Activated T-helper 1 cell treated with Interleukin-2 at 50 U/mL for 16 hours (primary cell): ENCODE measurements around the gene SLC49A3.
"Not testable (repeated sequence)": the region's sequence is repeated elsewhere in the genome, so short reads cannot be mapped to it uniquely, and the experiment has no call there.

Experiments used
- DNase-seq: peaks from one replicate; pipeline ENCODE4 v3.0.0-alpha.2; 2020; ENCODE audit warnings: low read depth

Gene SLC49A3

DNA sequence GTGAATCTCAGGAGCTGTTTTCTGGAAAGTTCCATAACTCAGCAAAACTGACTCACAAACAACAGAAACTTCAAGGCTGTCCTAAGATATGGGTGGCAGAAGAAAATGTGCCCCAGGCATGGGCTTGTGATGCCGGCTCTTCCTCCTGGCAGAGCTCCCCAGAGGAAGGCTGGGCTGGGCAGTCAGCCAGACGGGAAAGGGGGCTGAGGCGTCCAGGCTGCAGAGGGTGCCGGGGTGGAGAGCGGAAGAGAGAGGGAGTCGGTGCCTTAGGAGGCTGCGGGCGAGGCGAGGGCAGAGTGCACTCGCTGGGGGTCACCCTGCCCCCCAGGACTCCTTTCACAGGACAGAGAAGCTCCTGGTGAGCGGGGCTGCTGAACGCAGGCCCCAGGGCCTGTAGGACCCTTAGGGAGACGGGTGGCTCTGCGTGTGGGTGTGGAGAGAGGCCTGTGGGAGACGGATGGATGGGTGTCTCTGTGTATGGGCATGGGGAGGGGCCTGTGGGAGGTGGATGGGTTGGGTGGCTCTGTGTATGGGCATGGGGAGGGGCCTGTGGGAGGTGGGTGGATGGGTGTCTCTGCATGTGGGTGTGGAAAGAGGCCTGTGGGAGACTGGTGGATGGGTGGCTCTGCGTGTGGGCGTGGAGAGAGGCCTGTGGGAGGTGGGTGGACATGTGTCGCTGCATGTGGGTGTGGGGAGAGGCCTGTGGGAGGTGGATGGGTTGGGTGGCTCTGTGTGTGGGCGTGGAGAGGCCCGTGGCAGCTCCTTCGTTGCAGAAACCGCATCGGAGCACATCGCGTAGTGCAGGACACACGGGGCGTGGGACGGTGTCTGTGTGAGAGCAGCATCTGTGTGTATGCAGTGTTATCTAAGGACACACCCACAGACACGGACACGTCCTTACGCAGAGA lies 32.6 kb upstream of the SLC49A3 start:
- no peak for DNase-seq

DNA sequence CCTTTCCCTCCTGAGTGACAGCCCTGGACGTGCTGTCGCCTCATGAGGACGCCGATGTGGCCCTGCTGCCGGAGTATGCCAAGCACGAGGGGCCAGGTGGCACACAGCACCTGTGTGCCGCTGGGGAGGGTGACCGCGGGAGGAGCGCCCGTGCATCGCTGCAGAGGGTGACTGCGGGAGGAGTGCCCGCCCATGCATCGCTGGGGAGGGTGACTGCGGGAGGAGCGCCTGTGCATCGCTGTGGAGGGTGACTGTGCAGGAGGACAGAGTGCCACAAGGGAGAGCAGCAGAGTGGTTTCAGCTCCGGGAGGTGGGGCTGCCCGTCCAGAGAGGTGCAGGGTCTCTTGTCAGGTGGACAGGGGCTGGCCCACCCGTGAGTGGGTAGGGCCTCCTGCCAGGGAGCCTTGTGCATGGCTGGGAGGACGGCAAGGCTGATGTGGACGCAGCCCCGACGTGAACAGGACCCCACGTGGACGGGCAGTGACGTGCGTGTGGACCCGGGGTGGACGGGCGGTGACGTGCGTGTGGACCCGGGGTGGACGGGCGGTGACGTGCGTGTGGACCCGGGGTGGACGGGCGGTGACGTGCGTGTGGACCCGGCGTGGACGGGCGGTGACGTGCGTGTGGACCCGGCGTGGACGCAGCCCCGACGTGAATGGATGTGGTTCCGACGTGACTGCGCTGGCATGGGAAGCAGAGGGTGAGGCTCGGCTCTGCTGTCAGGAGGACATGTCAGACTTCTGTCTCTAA lies 31.3 kb upstream of the SLC49A3 start:
- no peak for DNase-seq

DNA sequence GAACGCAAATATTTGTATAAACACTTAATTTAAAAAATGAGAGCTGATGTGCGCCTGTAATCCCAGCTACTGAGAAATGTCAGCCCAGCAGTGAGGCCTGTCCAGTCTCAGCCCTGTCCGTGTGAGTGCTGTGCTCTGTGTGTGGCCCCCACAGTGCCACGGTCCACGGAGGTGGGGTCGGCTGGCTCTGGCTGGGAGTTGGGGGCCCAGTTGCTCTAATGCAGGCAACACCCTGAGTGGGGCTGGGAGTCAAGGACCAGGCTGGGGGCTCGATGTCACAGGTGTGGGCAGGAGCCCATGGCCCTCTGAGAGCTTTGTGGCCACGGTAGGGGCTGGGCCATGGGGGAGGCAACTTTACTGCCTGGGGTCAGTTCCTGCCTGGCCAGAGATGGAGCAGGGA lies 29.5 kb upstream of the SLC49A3 start:
- DNase-seq = no peak

DNA sequence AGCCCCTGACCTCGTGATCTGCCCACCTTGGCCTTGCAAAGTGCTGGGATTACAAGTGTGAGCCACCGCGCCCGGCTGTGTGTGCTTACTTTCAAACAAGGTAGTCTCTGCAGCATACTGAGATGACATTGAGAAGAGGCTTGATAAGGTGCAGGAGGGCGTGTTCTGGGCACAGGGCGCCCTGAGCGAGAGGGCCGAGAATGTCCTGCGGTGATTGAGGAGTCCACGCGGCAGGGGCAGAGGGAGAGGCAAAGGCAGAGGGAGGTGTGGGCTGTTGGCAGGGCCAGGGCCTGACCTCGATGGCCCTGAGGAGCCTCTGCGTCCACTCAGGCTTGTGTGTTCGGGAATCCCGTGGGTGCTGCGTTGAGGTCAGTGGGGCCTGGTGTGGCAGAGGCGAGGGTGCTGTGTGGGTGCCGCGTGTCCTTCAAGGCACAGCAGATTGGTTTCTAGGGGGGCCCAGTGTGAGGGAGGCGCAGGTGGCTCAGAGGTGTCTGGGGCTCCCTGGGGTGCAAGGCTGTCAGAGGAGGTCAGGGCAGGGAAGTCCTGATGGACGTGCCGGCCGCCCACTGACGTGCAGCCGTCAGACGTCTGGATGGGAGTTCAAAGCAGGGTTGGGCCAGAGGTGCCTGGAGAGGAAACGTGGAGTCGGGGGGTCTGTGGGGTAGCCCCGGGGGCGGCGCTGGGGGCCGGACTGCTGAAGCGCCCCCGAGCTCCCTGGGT lies 28.8 kb upstream of the SLC49A3 start:
- DNase-seq = no peak

DNA sequence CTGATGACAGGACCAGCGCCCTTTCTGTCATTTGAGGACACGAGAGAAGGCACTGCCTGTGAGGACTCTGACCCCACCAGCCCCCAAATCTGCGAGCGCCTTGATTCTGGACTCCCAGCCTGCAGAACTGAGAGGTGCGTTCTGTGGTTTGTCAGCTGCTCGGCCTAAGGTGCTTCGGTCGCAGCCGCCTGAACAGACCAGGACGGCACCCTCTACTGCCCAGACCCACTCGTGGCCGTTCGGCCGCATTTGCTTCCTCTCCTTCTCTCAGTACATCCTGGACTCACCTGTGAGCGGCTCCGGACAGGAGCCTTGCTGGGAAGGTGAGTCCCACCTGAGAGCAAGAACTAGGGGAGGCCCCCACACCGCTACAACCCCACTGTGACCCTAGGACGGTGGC lies 25.1 kb upstream of the SLC49A3 start:
- no peak for DNase-seq

DNA sequence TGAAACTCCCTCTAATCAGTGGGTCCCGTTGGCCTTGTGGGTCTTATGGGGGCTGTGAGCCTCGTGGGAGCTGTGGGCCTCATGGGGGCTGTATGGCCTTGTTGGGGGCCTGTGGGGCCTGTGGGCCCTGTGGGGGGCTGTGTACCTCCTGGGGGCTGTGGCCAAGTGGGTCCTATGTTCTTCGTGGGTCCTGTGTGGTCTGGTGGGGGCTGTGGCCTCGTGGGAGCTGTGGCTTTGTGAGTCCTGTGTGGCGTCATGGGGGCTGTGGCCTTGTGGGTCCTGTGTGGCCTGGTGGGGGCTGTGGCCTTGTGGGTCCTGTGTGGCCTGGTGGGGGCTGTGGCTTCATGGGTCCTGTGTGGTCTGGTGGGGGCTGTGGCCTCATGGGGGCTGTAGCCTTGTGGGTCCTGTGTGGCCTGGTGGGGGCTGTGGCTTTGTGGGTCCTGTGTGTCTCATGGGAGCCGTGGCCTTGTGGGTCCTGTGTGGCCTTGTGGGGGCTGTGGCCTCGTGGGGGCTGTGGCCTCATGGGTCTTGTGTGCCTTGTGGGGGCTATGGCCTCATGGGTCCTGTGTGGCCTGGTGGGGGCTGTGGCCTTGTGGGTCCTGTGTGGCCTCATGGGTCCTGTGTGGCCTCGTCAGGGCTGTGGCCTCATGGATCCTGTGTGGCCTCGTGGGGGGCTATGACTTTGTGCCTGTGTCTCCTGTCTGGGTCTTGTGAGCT lies 24.1 kb upstream of the SLC49A3 start:
- no peak for DNase-seq

DNA sequence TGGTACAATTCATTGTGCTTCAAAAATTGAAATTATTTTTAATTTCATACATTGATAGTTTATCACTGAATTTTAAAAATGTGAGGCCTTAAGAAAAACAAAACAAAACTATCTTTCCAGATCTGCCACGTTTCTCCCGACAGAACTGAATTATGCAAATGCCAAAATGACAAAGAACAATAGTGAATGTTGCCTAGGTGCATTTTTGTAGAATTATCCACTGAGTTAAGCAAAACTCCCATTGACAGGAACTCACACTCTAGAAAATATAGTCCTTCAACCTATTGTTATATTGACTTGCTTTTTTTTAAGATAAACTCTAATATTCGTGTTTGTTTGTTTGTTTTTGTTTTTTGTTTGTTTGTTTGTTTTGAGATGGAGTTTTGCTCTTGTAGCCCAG lies 23.1 kb upstream of the SLC49A3 start:
- DNase-seq = no peak

DNA sequence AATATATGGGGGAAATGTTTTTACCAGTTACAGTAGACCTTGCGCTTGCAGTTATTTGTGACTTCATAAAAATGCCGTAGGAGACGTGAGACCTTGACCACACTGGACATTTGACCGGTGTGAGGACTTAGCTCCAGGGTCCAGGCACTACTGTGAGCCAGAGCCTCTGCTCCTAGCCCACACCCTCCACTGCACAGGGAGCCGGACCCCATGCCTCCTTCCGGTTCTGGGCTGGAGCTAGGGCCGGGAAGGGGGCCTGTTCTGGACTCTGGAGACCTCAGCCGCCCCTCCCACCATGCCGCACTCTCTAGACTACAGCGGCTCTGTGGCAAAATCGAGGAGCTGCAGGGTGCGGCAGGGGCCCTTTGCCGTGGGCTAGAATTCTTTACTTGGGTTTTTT lies 22.0 kb upstream of the SLC49A3 start:
- no peak for DNase-seq

DNA sequence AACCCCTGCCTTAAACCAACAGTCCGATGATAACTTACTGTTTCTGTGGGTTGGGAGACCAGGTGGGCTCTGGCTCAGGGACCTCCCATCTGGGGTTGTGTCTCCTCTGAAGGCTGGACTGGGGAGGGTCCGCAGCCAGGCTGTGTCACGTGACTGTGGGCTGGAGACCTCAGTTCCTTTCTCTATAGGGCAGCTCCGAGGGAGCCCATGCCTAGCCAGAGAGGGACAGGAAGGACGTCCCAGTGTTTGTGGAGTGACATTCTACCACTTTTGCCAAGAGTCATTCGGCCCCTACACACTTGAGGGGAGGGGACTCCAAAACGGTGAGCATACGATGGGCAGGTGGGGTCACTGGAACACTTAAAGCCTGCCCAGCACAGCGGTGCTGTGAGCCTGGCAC lies 21.2 kb upstream of the SLC49A3 start:
- no peak for DNase-seq

DNA sequence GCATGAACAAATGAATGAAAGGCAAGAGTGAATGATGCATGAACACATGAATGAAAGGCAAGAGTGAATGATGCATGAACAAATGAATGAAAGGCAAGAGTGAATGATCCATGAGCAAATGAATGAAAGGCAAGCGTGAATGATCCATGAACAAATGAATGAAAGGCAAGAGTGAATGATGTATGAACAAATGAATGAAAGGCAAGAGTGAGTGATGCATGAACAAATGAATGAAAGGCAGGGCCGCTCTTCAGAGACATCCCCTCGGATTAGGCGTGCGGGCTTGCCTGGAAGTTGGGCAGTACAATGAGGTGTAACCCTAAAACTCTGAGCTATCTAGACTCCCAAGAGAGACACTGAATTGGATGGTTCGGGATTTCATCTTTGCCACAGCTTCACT lies 20.4 kb upstream of the SLC49A3 start:
- DNase-seq = no peak

DNA sequence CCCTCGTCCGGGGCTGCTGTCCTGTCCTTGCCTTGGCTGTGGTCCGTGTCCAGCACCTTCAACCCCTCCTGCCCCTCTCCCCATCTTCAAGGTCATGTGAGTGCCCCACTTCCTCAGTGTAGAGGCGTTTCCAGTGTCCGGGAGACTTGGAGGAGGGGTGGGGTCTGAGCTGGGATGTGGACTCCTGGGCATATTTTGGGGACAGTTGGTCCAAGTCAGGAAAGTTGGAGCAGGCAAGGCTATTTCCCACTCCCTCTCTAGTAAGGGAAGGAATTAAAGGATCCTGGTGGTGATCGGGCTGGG lies 19.6 kb upstream of the SLC49A3 start:
- DNase-seq = no peak

DNA sequence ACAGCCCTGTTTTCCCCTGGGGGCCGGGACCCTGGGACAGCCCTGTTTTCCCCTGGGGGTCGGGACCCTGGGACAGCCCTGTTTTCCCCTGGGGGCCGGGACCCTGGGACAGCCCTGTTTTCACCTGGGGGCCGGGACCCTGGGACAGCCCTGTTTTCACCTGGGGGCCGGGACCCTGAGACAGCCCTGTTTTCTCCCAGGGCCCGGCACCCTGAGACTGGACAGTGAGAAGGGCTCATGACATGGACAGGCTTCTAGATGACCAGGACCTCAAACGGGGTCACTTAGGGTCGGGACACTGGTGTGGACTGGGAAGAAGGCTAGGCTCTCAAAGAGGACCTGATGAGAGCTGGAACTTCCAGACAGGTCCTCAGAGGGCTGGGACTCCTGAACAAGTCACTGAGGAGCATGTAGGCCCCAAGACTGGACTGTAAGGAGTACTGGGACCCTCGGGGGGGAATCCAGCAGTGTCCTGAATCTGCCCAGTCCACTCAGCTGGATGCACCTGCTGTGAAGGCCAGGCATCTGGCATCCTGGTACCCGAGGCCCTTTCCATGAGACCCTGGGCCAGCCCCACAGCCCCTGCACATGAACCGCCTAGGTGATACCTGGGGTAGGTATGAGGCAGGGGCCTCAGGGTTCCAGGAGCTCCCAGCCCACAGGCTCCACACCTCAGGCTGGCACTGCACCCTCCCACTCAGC lies 19.1 kb upstream of the SLC49A3 start:
- DNase-seq = no peak

DNA sequence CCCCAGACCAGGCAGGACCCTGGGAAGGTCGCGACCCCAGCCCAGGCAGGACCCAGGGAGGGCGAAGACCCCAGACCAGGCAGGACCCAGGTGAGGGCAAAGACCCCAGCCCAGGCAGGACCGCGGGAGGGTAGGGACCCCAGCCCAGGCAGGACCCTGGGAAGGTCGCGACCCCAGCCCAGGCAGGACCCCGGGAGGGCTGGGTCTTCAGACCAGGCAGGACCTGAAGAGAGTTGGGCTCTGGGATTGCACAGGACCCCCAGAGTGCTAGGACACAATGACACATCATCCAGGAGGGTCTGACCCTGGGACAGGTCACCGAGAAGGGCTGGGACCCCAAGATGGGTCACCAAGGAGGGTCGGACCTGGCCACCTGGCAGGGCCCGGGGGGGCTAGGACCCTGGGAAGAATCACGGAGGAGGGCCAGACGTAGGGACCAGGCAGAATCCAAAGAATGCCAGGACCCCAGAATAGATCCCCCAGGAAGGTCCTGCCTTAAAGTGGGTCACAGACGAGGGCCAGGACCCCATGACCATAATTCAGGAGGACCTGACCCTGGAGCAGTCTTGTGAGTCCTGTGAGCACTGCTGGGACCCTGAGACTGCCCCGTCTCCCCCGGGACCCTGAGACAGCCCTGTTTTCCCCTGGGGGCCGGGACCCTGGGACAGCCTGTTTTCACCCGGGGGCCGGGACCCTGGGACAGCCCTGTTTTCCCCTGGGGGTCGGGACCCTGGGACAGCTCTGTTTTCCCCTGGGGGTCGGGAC lies 18.1 kb upstream of the SLC49A3 start:
- no peak for DNase-seq

DNA sequence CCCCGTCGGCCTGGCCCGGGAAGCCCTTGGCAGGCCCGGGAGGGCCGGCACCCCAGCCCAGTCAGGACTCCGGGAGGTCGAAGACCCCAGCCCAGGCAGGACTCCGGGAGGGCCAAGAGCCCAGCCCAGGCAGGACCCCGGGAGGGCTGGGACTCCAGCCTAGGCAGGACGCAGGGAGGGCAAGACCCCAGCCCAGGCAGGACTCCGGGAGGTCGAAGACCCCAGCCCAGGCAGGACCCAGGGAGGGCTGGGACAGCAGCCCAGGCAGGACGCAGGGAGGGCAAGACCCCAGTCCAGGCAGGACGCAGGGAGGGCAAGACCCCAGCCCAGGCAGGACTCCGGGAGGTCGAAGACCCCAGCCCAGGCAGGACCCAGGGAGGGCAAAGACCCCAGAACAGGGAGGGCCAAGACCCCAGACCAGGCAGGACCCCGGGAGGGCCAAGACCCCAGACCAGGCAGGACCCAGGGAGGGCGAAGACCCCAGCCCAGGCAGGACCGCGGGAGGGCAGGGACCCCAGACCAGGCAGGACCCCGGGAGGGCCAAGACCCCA lies 17.2 kb upstream of the SLC49A3 start:
- DNase-seq = not testable (repeated sequence)

DNA sequence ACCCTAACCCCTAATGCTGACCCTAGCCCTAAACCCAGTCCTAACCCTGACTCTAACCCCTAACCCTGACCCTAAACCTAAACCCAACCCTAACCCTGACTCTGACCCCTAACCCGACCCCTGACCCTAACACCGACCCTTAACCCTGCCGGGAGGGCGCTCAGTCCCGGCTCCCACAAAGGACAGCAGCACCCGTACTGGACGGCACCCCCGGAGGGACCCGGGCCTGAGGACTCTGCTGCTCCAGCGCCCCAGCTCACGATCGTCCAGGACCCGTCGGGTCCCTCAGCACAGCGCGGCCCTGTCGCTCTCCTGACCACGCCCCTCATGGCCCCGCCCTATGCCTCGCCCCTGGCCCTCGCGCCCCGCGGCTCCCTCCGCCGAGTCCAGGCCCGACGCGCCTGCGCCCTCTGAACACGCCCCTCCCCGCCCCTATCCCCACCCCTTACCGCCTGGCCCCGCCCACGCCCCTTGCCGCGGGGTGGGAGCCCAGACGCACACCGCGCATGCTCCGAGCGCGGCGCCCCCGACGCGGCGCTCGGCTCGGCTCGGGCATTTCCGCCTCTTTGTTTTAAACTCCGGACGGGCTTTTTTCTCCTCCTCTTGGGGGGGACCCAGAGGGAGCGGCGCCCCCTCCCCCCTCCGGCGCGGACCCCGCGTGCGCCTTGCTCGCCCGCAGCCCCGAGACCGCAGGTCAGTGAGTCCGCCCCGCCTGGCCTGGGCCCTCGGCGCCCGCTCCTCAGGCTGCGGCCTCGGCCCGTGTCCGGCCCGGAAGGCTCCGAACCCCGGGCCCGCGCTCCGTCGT lies 16.5 kb upstream of the SLC49A3 start, which contains the start of gene PCGF3:
TSS of gene PCGF3 (plus strand) at position 555 of the 805 bp plus-strand sequence. CDS start 27,849 bp downstream, outside the sequence.
- DNase-seq = peak; percentile 94

DNA sequence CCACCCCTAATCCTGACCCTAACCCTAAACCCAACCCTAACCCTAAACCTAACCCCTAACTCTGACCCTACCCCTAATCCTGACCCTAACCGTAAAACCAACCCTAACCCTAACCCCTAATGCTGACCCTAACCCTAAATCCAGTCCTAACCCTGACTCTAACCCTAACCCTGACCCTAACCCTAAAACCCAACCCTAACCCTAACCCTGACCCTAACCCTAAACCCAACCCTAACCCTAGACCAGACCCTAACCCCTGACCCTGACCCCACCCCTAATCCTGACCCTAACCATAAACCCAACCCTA lies 16.0 kb upstream of the SLC49A3 start:
- DNase-seq = no peak

DNA sequence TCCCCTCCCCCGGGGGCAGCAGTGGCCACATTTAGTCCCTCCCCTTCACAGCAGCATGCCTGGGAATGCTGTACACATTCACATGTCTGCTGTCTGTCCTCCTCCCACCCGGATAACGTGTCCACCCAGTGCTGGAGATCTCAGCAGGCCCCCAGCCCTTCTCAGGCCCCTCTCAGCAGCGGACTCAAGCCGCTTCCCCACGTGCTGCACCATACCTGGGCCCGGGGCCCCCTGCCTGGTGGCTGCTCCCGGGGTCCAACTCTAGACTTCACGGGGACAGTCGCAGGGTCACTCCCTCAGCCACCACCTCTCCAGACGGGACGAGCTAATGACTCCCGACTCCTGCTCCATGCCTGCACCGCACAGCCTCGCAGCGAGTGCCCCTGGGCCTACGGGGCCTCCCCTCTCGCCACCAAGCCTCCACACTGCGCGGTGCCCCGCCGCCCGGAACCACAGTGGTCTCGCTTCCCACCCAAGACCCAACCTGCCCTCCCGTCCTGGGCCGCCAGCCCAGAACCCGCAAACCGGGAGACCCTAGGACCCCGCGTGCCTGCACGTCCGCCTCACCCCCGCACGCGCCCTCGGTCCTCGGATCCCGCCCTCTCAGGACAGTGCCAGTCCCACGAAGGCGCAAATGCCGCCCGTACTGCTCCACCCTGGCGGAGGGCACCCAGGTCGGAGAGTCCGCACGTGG lies 15.4 kb upstream of the SLC49A3 start:
- no peak for DNase-seq

DNA sequence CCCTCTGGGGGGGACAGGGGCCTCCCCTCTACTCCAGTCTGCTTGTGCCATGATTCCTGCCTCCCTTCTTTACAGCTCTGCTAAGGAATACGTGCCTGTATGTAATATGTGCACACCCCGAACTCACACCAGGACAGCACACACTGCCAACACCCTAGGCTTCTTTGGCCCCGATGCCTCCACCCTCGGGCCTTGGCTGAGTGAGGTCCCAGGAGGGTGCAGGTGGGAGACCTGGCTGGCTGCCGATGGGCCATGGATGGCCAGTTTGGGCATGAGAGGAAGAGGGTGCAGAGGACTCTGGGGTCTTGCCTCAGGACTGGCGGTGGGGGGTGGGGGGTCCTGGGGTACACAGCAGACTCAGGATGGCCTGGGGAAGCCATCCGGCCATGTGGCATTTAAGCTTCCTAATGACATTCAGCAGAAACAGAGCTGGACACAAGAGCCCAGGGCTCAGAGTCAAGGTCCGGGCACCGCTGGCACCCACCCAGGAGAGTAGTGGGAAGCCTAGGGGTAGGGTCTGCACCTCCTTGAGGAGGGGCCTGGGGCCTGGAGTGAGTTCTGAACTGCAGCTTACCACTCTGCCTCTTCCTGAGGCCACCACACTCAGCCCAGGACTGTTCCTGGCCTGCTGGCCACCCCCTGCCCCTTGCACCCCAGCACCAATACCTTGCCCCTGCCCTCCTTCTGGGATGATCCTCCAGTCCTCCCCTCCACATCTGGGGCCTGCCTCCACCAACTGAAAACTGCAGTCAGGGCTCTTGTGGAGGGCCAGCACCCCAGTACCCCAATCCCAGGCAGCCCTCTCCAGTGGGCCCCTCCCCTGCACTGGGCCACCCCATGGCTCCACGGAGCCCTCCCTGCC lies 14.6 kb upstream of the SLC49A3 start:
- DNase-seq = no peak
